Measurements from ENCODE around the gene BRICD5.

Gene BRICD5

DNA sequence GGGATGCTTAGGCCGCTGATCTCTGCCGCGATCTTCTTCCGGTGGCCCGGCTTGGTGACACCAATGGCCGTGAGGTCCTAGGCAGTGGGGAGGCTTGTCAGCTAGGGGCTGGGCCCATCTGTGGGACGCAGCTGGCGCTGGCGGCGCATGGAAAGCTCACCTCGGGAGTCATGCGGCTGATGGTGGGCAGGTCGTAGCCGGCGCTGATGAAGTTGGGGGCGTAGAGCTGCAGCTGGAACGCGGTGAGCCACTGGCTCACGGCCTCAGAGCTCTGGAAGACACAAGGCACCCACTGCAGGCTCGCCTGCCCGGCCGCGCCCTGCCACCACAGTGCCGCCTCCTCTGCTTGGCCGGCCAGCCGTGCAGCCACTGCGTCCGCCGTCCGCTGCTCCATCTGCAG, 27.0 kb downstream of the BRICD5 start:
- DNase-seq (ENCODE audit: low read depth in 2 of 2, low spot score in 1 of 2) = no peak

DNA sequence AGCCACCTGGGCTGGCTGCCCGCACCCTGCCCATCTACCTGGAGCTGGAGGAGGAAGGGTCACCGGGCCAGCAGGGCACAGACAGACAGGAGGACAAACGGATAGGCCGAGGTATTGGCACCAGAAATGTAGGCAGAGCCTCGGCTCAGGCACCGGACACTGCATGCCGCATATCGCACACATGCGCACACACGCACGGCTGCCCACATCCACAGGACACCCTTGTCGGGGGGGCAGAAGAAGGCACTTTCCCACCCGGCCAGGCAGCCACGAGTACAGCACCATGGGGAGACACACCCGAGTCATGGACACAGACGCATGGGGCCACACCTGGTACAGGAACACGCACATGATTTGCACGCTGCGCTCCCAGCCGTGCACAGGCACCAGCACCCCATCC, 28.7 kb downstream of the BRICD5 start:
- DNase-seq (ENCODE audit: low read depth in 2 of 2, low spot score in 1 of 2) = no peak

DNA sequence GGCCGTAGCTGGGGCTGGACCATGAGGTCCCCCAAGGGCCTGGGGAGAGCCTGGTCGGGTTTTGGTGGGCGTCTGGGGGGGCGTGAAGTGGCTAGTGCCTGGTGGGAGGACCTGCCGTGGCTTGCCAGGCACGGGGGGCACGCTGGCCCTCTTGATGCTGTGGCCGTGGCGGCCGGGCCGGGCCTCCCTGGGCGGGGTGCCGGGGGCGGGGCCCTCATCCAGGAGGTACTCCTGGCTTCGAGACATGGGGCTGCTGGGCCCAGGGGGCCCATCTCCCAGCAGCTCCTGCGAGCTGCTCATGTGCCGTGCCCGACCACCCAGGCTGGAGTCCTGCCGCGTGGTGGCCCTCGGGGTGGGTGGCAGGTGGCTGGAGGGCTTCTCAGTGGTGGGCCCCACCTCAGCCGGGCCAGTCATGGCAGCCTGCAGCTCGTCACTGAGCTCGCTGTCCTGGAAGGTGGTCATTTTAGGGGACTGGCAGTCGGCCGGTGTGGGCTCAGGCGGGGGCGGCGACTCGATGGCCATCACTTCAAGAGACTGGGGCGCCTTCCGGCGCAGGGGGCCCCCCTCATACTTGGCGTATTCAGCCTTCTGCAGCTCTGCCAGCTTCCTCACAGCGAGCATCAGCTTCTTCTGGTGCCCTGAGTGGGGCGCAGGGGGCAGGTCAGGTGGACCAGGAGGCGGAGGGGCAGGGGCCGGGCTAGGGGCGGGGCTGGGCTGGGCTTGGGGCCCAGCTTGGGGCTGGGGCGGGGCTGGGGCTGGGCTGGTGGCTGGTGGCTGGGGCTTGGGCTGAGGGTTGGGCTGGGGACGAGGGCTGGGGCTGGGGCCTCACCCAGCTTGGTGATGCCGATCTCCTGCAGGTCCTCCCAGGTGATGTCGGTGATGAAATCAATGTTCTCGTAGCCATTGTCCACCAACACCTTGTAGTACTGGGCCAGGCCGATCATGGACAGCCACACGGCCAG, 29.4 kb downstream of the BRICD5 start:
- DNase-seq (ENCODE audit: low read depth in 2 of 2, low spot score in 1 of 2) = no peak

DNA sequence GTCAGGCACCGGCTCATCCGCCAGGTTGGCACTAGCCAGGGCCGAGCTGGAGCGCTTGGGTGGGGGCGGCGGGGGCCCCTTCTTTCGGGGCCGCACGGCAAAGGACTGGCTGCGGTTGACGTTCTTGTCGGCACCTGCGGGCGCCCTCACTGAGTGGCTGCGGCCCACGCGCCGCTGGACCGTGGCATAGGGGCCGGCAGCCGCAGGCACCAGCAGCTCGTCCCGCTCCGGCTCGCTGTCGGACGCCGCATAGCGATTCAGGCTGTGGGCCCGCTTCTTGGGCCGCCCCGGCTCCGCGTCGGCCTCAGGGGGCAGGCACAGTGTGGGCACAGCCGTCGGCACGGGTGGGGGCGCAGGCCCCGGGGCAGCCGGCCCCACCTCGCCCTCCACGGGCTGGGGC, 30.2 kb downstream of the BRICD5 start:
- DNase-seq (ENCODE audit: low read depth in 2 of 2, low spot score in 1 of 2) = no peak

DNA sequence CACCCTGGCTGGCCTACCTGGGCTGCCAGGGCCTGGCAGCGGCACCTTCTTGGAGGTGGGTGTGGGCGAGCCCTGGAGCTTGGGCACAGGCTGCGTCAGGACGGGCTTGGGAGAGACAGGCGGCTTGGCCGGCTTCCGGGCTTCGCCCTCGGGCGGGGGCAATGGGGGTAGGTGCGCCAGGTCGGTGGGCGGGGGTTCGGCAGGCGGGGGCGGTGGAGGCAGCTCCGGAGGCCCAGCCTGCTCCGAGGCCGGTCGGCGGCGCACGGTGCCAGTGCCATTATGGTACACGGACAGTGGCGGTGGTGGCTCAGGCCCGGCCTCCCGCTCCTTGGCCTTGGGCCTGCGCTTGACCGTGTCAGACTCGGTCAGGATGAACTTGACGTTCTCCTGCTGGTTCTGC, 31.1 kb downstream of the BRICD5 start:
- no peak for DNase-seq (ENCODE audit: low read depth in 2 of 2, low spot score in 1 of 2)

DNA sequence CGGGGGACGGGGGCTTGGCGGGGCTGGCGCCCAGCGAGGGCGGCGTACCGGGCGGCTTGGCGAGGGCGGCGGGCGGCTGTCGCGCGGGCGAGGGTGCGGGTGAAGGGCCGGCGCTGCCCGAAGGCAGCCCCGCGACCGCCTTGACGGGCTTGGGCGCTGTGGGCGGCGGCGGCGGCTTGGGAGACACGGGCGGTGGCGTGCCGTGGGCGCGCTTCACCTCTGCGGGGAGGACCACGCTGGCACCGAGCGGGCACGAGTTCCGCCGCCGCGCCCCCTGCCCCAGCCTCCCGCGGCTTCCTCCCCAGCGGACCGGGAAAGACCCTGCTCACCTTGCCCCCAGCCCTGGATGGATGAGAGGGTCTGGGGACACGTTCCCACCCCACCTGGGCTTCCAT, 31.6 kb downstream of the BRICD5 start:
- DNase-seq (ENCODE audit: low read depth in 2 of 2, low spot score in 1 of 2) = no peak

DNA sequence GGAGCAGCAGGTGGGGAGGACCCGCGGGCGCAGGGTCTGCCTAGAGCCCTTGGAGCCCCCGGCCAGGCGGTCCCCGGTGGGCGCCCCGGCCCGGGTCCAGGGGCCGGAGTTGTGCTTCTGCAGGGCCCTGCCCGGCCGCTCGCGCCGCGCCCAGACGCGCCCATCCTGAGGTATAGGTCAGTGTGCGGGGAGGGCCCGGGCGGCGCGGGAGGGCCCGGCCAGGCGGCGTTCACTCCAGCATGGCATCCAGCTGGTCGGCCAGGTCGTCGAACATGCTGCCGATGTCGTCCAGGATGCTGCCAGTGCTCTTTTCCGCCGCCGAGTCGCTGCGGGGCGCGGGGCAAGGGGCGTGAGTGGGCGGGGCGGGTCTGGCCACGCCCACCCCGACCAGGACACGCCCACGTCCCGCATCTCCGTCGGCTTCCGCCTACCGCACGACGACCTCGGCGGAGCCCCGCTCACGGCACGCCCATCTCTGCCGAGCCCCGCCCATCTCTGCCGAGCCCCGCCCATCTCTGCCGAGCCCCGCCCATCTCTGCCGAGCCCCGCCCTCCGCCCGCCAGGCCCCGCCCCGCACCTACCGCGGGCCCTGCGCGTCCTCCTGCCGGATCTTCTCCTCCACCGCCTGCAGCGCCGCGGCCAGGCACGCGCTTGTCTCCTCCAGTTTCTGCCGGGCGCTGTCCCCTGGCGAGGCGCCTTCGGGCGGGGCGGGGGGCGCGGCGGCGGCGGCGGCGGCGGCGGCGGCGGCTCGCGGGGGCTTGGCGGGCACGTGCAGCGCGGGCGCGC, 32.1 kb downstream of the BRICD5 start:
- no peak for DNase-seq (ENCODE audit: low read depth in 2 of 2, low spot score in 1 of 2)

DNA sequence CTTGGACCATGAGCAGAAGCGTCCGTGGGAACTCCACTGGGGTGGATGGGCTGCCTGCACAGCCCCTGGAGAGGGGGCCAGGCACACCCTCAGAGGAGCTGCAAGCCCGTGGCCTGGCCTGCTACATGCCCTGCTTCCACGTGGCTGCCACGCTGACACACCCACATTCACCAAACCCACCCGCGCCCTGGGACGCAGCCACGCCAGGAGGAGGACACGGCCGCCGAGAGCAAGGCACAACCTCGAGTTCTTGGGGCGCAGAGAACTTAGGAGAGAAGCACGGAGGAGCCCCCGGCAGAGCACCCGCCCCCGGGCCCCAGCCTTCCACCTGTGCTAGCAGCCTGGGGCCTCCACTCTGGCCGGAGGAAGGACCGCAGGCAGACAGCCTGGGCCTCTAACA, 33.1 kb downstream of the BRICD5 start:
- DNase-seq (ENCODE audit: low read depth in 2 of 2, low spot score in 1 of 2) = no peak

DNA sequence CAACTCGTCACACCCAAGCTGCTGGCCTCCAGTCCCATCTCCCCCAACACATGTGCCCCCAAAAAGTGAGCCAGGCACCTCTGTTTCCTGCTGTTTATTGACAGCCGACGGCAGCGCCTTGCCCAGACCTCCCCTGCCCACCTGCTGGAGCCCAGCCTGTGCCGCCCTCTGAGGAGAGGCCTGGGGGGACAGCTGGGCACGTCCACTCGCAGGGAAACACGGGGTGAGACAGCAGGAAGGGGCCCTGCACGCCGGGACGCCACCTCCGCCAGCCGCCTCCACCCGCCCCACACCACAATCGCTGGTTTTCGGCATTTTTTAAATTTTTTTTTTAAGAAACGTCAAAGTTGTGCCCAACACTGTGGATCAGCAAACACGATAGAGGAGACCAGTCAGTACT, 33.6 kb downstream of the BRICD5 start:
- no peak for DNase-seq (ENCODE audit: low read depth in 2 of 2, low spot score in 1 of 2)

DNA sequence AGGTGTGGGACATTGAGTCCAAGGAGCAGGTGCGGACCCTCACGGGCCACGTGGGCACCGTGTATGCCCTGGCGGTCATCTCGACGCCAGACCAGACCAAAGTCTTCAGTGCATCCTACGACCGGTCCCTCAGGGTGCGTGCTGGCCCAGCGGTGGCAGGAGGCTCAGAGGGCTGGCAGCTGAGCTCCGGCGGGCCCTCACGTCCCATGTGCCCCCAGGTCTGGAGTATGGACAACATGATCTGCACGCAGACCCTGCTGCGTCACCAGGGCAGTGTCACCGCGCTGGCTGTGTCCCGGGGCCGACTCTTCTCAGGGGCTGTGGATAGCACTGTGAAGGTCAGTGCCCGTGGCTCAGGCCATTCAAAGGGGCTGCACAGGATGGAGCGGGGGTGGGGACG, 34.6 kb downstream of the BRICD5 start:
- no peak for DNase-seq (ENCODE audit: low read depth in 2 of 2, low spot score in 1 of 2)

DNA sequence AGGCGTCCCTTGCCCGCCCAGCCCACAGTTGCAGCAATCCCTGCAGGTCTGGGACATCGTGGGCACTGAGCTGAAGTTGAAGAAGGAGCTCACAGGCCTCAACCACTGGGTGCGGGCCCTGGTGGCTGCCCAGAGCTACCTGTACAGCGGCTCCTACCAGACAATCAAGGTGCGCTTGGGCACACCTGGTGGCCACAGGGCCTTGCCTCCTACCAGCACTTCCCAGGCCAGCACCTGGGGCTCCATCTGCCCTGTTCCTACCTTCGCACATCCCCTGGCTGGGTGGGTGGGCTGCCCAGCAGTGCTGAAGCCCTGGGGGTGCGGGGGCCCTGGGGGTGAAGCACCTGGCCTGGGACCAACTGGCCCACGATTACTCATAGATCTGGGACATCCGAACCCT, 35.2 kb downstream of the BRICD5 start:
- DNase-seq (ENCODE audit: low read depth in 2 of 2, low spot score in 1 of 2) = no peak

DNA sequence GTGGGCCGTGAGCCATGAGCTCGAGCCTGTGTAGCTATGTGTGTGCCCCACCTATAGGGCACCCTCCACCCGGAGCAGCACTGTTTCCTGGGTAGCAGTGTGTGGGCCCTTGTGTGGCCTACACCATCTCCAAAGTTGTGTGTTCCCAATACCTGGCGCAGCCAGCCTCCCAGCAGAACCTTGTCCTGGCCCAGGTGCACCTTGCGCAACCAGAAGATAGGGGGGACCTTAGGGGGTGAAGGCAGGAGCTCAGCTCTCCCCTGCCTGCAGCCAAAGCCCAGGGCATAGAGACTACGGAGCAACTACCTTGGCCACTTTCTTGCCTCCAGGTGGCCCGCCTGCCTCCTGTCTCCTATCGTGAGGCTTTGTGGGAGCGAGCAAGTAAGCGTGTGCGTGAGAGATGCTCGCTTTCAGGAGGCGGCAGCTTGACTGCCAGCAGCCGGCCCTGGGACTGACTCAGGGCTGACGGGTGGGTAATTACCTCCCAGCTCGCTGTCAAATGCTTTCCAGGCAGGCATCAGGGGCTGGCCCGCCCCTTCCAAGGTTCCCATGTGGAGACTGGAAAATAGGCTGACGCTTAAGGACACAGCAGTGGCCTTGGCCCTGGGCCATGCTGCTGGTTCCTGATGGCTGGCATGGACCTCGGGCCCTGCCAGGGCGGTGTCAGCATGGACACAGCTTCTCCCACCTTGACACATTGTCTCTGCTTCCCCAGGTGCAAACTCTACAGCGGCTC, 36.1 kb downstream of the BRICD5 start:
- no peak for DNase-seq (ENCODE audit: low read depth in 2 of 2, low spot score in 1 of 2)

DNA sequence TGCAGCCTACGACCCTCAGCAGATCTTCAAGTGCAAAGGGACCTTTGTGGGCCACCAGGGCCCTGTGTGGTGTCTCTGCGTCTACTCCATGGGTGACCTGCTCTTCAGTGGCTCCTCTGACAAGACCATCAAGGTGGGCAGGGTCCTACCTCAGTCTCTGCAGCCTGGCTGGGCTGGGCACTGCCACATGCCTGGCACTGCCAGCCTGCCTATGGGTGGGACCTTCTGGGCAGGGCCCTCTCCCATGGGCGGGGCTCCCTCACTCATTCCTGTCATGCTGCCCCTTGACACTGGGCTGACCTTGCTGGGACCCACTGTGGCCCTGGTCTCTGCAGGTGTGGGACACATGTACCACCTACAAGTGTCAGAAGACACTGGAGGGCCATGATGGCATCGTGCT, 36.7 kb downstream of the BRICD5 start:
- DNase-seq (ENCODE audit: low read depth in 2 of 2, low spot score in 1 of 2) = no peak

DNA sequence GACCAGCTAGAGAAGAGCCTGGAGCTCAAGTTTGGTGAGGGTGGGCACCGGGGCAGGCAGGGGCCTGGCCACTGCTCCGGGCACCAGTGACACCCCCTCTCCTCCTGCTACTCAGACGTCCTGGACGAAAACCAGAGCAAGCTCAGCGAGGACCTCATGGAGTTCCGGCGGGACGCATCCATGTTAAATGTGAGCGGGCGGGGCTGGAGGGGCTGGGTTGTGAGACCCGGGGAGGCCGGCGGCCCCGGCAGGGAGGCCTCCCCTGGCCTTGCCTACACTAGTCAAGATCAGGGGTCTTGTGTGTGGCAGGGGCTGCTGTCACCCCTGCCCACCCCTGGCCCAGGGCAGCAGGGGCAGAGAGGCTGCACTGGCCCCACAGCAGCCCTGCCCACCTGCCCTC, 37.3 kb downstream of the BRICD5 start:
- no peak for DNase-seq (ENCODE audit: low read depth in 2 of 2, low spot score in 1 of 2)

DNA sequence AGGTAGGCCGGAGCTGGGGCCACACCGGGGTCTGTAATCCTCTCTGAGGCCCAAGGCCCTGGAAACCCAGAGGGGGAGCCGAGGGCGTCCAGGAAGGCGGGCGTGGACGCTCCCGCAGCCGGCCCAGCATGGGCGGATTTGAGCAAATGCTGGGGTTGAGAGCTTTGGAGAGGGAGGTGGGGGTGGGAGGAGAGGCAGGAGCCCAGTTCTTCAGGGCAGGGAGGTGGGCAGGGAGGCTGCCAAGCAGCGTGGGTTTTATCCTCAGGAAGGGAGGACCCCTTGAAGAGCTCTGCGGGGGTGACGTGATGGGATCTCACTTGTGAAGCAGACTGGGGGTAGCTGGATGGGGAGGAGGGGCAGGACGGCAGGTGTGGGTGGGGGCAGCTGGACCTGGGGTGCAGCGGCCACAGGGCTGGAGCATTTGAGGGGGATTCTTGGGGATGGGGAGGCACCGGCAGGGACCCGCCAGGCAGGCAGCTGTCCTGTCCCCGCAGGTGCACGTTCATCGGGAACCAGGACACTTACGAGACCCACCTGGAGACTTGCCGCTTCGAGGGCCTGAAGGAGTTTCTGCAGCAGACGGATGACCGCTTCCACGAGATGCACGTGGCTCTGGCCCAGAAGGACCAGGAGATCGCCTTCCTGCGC, 37.9 kb downstream of the BRICD5 start:
- no peak for DNase-seq (ENCODE audit: low read depth in 2 of 2, low spot score in 1 of 2)

DNA sequence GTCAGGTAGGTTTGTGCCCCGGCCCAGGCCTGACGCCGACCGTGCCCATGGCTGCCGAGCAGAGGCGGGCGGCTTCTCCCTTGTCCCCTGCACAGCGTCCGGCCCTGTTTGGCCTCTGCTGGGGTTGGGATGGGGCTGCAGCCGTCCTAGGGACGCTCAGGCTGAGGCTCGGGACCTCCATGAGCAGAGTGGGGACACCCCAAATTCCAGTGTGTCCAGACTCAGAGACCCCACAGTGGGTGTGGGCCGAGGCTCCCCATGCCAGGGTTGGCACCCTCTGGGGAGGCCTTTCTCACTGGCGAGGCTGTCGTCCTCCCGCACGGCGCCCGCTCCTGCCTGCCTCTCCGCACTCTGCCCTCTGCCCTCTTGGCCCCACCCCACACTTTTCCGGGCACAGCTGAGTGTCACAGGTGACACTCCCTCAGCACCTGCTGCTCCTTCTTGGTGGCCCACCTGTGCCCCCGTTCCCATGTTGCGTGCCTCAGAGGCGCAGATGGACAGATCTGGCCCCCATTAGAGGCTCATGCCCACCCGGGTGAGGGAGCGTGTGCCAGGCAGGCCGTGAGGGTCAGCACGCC, 39.0 kb downstream of the BRICD5 start:
- DNase-seq (ENCODE audit: low read depth in 2 of 2, low spot score in 1 of 2) = no peak

DNA sequence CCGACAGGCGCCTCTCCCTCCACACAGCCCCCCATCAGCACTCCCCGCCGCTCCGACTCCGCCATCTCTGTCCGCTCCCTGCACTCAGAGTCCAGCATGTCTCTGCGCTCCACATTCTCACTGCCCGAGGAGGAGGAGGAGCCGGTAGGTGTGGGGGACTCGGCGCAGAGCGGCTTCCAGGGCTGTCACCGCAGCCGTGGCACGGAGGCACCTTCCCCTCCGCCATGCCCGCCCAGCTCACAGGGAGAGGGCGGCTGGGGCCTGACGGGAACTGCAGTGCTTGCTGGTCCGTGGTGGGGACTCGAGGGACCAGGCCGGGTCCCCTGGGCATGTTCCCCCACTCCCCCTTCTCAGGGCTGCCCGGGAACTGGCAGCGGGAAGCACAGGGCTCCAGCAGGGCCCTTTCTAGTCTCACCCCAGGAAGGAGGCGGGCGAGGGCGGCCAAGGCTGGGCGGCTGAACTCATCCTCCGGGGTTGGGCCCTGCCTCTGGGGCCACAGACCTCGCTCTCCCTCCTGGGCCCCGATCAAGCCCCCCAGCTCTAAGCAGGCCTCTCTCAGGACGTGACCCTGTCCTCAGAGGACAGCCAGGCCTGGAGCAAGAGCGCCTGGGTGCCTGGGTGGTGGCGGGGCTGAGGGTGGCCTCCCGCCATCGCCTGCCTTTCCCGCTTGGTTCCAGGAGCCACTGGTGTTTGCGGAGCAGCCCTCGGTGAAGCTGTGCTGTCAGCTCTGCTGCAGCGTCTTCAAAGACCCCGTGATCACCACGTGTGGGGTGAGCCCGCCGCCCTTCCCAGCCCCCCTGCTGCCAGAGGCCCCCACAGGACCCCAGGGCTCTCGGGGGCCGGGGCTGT, 39.9 kb downstream of the BRICD5 start:
- no peak for DNase-seq (ENCODE audit: low read depth in 2 of 2, low spot score in 1 of 2)

DNA sequence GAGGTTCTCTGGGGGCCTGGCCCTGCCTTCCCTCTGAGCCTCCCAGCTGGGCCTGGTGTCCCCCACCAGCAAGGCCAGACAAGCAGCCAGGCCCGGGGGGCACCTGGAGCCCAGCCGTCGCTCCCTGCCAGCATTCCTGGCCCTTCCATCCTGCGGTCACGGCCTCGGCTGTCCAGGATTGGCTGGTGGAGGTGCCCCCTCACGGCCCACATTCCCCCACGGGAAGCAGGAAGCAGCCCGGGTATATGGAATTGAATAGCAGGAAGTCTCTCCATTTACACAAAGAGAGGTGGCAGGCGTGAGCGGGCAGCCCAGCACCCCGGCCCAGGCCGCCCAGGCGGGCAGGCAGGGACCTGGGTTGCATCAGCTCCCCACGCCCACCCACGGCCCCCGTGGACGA, 40.6 kb downstream of the BRICD5 start:
- DNase-seq (ENCODE audit: low read depth in 2 of 2, low spot score in 1 of 2) = no peak

DNA sequence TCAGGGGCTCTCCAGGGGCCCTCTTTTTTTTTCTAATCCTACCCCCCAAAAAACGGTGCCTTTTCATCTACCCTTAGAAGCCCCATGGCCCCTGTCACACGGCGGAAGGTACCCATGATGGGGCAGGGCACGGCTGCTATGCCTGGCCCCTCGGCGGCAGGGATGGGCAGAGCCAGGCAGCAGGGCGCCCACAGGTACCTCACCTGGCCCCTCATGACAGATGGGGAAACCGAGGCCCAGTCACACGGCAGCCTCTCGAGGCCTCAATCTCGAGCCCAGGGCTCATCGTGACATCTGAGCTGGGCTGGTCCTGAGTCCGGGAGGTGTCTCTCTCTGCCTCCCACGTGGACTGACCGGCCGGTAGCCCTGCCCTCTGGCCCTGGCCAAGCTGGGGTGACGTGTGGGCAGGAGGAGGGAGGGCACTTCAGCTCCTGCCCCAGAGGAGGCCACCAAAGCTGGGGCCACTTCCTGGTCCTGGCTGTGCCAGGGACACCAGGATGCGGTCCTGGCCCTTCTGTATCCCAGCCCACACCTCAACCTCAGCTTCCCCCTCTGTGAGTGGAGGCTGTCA, 43.5 kb downstream of the BRICD5 start:
- no peak for DNase-seq (ENCODE audit: low read depth in 2 of 2, low spot score in 1 of 2)
